K562 (cell line): ENCODE results near the gene NRF1. TPM values are rescaled to one million over a fixed set of nuclear protein-coding genes. Genes with fewer than 3 reads are reported as not detected.
A peak's percentile ranks its signal among the peaks of the same experiment; 100 is the strongest.
"Not testable (repeated sequence)": the region's sequence is repeated elsewhere in the genome, so short reads cannot be mapped to it uniquely, and the experiment has no call there.

Experiments
- ATAC-seq: fragments of 200-7000 bp; cut with Tn5 transposase; 3 replicates; pipeline ENCODE4 v1.9.1; 2020; ENCODE audit warnings: moderate library complexity
- BruUV-seq: library from RNA; stranded (reverse); fragments of 400-500 nt; replicated peaks from 2 replicates; lab custom pipeline; 2021; lab: Mats Ljungman, UMichigan
- CTCF ChIA-PET: fragments of 300-600 bp; formaldehyde crosslinking; extraction: SDS; loops from one replicate; lab custom pipeline; 2021; ENCODE audit warnings: low intra/inter-chr PET ratio; lab: Yijun Ruan, JAX
- POLR2A ChIA-PET: fragments of 300-600, 350-650 bp; sonication (Branson Sonifier 250); formaldehyde crosslinking; extraction: SDS; loops from one replicate; lab custom pipeline; 2021; ENCODE audit warnings: antibody characterized with exemption, inconsistent platforms; lab: Yijun Ruan, JAX
- DNase-seq, 4 experiments: peaks; one replicate each; pipeline versions ENCODE4 v3.0.0 to v3.0.0-alpha.2; 2011 to 2018; ENCODE audit warnings: low spot score in 3 of 4, mixed read lengths in 3 of 4; ENCODE audit errors: extremely low read depth in 1 of 4
- FAIRE-seq: peaks from 2 replicates; lab custom pipeline; 2011; peaks lifted over from hg19 to GRCh38; lab: Jason Lieb, UNC
- H2AFZ ChIP-seq: 2 replicates; pipeline ENCODE4 v1.6.0; 2011; ENCODE audit warnings: low read depth, low read length, control low read depth, inconsistent platforms
- H3K27ac ChIP-seq: fragments of 200-600 bp; 3 replicates; pipeline ENCODE4 v1.8.0; 2011; ENCODE audit warnings: low read depth, mild to moderate bottlenecking, control low read depth, inconsistent platforms, low read length, moderate library complexity, mixed read lengths; ENCODE audit errors: extremely low read depth
- H3K27me3 ChIP-seq, 2 experiments: fragments of 300-600 bp in 1 of 2; 2 replicates in 1 of 2; 3 replicates in 1 of 2; pipeline versions ENCODE4 v1.6.0 to v1.8.0; 2011; ENCODE audit warnings: inconsistent platforms in 2 of 2, low read length in 2 of 2, mild to moderate bottlenecking in 1 of 2, mixed read lengths in 1 of 2, moderate library complexity in 1 of 2; ENCODE audit not compliant: control insufficient read depth in 2 of 2, insufficient read depth in 2 of 2
- H3K36me3 ChIP-seq: fragments of 300-600 bp; 3 replicates; pipeline ENCODE4 v1.8.0; 2011; ENCODE audit warnings: mild to moderate bottlenecking, low read length, inconsistent platforms; ENCODE audit not compliant: control insufficient read depth, insufficient read depth
- H3K4me1 ChIP-seq, 2 experiments: fragments of 200-600 bp in 1 of 2; replicated peaks in 1 of 2; 2 replicates in 1 of 2; 3 replicates in 1 of 2; pipeline versions ENCODE4 v1.5.1 to v1.8.0; 2011; ENCODE audit warnings: inconsistent platforms in 2 of 2, low read length in 2 of 2, mild to moderate bottlenecking in 1 of 2, mixed read lengths in 1 of 2, moderate library complexity in 1 of 2; ENCODE audit not compliant: control insufficient read depth in 2 of 2, insufficient read depth in 2 of 2
- H3K4me2 ChIP-seq: 2 replicates; pipeline ENCODE4 v1.6.1; 2011; ENCODE audit warnings: low read length, control low read depth, inconsistent platforms, mixed read lengths; ENCODE audit not compliant: insufficient read depth
- H3K4me3 ChIP-seq: fragments of 200-600 bp; sonication (generic), shearing (Covaris generic); 2 replicates; pipeline ENCODE4 v1.5.1; 2016; ENCODE audit warnings: control low read depth, inconsistent platforms
- H3K79me2 ChIP-seq: fragments of 200-600 bp; 3 replicates; pipeline ENCODE4 v1.8.0; 2011; ENCODE audit warnings: low read length, inconsistent platforms; ENCODE audit not compliant: control insufficient read depth, insufficient read depth
- H3K9ac ChIP-seq, 2 experiments: 2 replicates each; pipeline versions ENCODE4 v1.6.0 to v1.6.1; 2011; ENCODE audit warnings: low read depth in 2 of 2, low read length in 2 of 2, control low read depth in 1 of 2, inconsistent platforms in 1 of 2, mild to moderate bottlenecking in 1 of 2, mixed read lengths in 1 of 2; ENCODE audit not compliant: insufficient read depth in 1 of 2
- H3K9me1 ChIP-seq: one replicate; pipeline ENCODE4 v1.6.0; 2011; ENCODE audit warnings: inconsistent platforms, mild to moderate bottlenecking, low read length, moderate library complexity; ENCODE audit not compliant: control insufficient read depth, insufficient read depth
- H3K9me3 ChIP-seq: replicated peaks from 2 replicates; pipeline ENCODE4 v1.5.1; 2011; ENCODE audit warnings: low read depth, low read length, inconsistent platforms; ENCODE audit not compliant: control insufficient read depth, insufficient read depth
- H4K20me1 ChIP-seq: replicated peaks from 2 replicates; pipeline ENCODE4 v1.6.1; 2011; ENCODE audit warnings: low read length, inconsistent platforms, mixed read lengths; ENCODE audit not compliant: control insufficient read depth, insufficient read depth
- KDM5B ChIP-seq: fragments of 200-600 bp; sonication (generic); IDR thresholded peaks from 2 replicates; pipeline ENCODE4 v1.6.1; 2012; ENCODE audit warnings: low read depth, mild to moderate bottlenecking, moderate library complexity, low read length, control low read depth, inconsistent platforms; ENCODE audit not compliant: insufficient replicate concordance
- KLF6 ChIP-seq: fragments of 250-450 bp; sonication (Bioruptor Pico); IDR thresholded peaks from 2 replicates; pipeline ENCODE4 v1.4.0; 2020; ENCODE audit warnings: mild to moderate bottlenecking, moderate library complexity, borderline replicate concordance
- SMAD3 ChIP-seq: fragments of 450-650 bp; formaldehyde crosslinking; conservative IDR thresholded peaks from 2 replicates; pipeline ENCODE4 v1.4.0; 2020; ENCODE audit warnings: mild to moderate bottlenecking
- WGBS: fragments of 100-300 bp; shearing (Covaris generic); methylation state at CpG from one replicate; pipeline ENCODE4 v1.1.6; 2016; ENCODE audit warnings: low coverage, mixed read lengths; ENCODE audit not compliant: insufficient coverage; ENCODE audit errors: missing lambda C conversion rate; 5-methylcytosine and 5-hydroxymethylcytosine counted together
- in situ Hi-C: fragments of 300-500 bp; cut with MboI; formaldehyde crosslinking; loops from 4 replicates; pipeline ENCODE4 v1.15.0; 2018; ENCODE audit warnings: inconsistent platforms, mixed read lengths
- intact Hi-C: fragments of 100-400 bp; cut with micrococcal nuclease; formaldehyde crosslinking; loops from 2 replicates; pipeline ENCODE4 v1.14.2; 2022
- polyA plus RNA-seq, 8 experiments: library from polyadenylated mRNA; depleted of rRNA in 4 of 8; stranded (reverse) in 5 of 8; unstranded in 3 of 8; fragments of >200 nt; fragmentation: Nextera tagmentation in 2 of 8; fragmentation: Illumina TruSeq in 1 of 8; extraction: Ambion mirVana in 2 of 8; extraction: Trizol in 1 of 8; gene quantifications; 2 replicates each; pipeline versions ENCODE4 v1.2.1 to v1.2.3, GENCODE V29; 2011 to 2014; ENCODE audit warnings: inconsistent platforms in 1 of 8, missing spikeins in 1 of 8
- total RNA-seq, 7 experiments: library from RNA; depleted of rRNA in 6 of 7; stranded (reverse); fragments of >200 nt in 6 of 7; fragmentation: Illumina TruSeq in 2 of 7; extraction: Trizol in 2 of 7; gene quantifications; 2 replicates each; pipeline versions ENCODE4 v1.2.1 to v1.2.3, GENCODE V29; 2011 to 2021; ENCODE audit warnings: low replicate concordance in 1 of 7

Gene NRF1
- total and polyA plus RNA-seq, 9 of the 15 experiments (the other 6 are each of a cell fraction or from before 2014, with no cell fraction given) = 8.6 to 28.8 (median 20.3) TPM

DNA sequence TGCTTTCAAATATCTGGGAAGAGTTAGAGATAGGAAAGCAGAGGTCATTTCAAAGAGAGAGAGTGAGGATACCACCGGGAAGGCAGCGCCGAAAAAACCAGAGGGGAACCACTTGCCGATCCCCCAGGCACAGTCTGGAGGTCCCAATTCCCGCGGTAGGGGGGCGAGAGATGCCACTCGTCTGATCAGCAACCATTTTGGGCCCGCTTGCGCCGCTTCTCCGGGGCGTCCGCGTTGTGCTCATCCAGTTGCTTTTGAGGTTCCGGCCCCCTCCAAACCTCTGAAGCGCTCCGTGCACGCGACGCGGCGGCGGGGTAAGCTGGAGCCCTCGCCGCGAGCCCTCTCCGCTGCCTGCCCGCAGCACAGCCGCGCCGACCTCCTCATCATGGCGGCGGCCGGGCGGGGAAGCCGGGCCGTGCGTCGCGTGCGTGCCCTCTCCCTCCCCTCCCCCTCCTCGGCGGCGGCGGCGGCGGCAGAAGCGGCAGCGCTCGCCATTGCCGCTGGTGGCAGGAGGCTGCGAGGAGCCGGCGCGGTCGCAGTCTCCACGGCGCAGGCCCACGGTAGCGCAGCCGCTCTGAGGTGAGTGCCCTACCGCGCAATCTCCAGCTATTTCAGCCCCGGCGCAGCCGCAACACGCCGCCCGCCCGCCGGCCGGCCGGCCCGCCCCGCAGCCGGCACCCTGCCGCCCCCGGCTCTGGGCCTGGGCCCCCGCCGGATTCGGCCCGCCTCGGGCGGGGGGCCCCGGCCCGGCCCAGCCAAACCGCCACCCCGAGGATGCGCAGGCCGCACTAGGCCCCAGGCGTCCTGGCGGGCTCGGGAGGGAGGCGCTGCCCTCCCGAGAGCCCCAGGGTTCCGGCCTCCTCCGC lies at the start of gene NRF1 (continued):
- peak; percentile 98 for TF ChIP-seq KDM5B
- no peak for TF ChIP-seq SMAD3 (CRISPR knock-in tag)
- TF ChIP-seq KLF6 (CRISPR knock-in tag) = no peak; the same call in 1 of the 2 replicates
- TF ChIP-seq, all 486 proteins: peak for 205

DNA sequence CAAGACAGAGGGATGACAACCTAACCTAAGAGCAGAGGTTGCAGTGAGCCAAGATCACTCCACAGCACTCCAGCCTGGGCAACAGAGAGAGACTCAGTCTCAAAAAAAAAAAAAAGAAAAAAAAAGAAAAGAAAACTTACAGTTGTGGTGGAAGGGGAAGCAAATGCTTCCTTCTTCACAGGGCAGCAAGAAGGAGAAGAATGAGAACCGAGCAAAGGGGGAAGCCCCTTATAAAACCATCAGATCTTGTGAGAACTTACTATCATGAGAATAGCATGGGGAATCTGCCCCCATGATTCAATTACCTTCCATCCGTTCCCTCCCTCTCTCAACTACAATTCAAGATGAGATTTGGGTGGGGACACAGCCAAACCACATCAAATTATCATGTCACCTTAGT lies 45.2 kb upstream of the NRF1 start:
- in situ Hi-C loops, ATAC-seq, CTCF ChIA-PET, H3K27ac ChIP-seq, H3K4me2 ChIP-seq, H2AFZ ChIP-seq, H3K36me3 ChIP-seq, H3K4me1 ChIP-seq, FAIRE-seq, DNase-seq, intact Hi-C loops, H4K20me1 ChIP-seq, H3K4me3 ChIP-seq, H3K9me1 ChIP-seq, H3K9me3 ChIP-seq, H3K9ac ChIP-seq, BruUV-seq, H3K79me2 ChIP-seq: not testable (repeated sequence)
- 0% methylated on average over 2 of the region's 2 CpGs for WGBS
- POLR2A ChIA-PET = interaction anchor here (0.6 to 1.1 kb wide), 3 partner anchors 25 to 45 kb away, joined by 3 read pairs; partner anchors contain the start of gene NRF1
- peaks cover 24 to 27% of the 10 kb centered on the region in 2 experiments for H3K27me3 ChIP-seq
